GM19468 (cell line): ENCODE data around the gene SDF4.
"Not testable (repeated sequence)": the region's sequence is repeated elsewhere in the genome, so short reads cannot be mapped to it uniquely, and the experiment has no call there.

Experiments
- ATAC-seq: cut with Tn5 transposase; IDR thresholded peaks from one replicate; pipeline ENCODE4 v1.9.1; 2021; ENCODE audit warnings: mild to moderate bottlenecking, moderate library complexity, moderate number of reproducible peaks; ENCODE audit not compliant: unreplicated experiment; ENCODE audit errors: extremely low read depth

SDF4 gene

GRCh38 chr1:1183833-1184775 lies 47.7 kb downstream of the SDF4 start:
- ATAC-seq, result no peak

- ATAC-seq, result no peak
Observed at GRCh38 chr1:1183221-1183747, 48.5 kb downstream of the SDF4 start.

GRCh38 chr1:1182491-1183220 lies 49.1 kb downstream of the SDF4 start:
- ATAC-seq, result no peak

- ATAC-seq, result no peak
Observed at GRCh38 chr1:1181938-1182410, 49.8 kb downstream of the SDF4 start.

GRCh38 chr1:1181129-1181937 lies 50.5 kb downstream of the SDF4 start:
- ATAC-seq, result no peak

- no peak for ATAC-seq
Observed at GRCh38 chr1:1179983-1180861, 51.6 kb downstream of the SDF4 start.

- no peak for ATAC-seq
Observed at GRCh38 chr1:1179346-1179982, 52.3 kb downstream of the SDF4 start.

GRCh38 chr1:1178794-1179331 lies 52.9 kb downstream of the SDF4 start:
- no peak for ATAC-seq

GRCh38 chr1:1177452-1178206 lies 54.2 kb downstream of the SDF4 start:
- ATAC-seq, result no peak

GRCh38 chr1:1176931-1177330 lies 54.9 kb downstream of the SDF4 start:
- ATAC-seq, result no peak

- not testable (repeated sequence) for ATAC-seq
Observed at GRCh38 chr1:1176063-1176761, 55.6 kb downstream of the SDF4 start.

GRCh38 chr1:1175221-1176062 lies 56.4 kb downstream of the SDF4 start:
- no peak for ATAC-seq

GRCh38 chr1:1173793-1174415 lies 57.9 kb downstream of the SDF4 start, which contains the start of gene TTLL10:
TTLL10 (plus strand) TSS chr1:1173880; CDS start chr1:1179216, 5,336 bp downstream.
- no peak for ATAC-seq

GRCh38 chr1:1173061-1173792 lies 58.6 kb downstream of the SDF4 start:
- no peak for ATAC-seq
